Measurements from ENCODE around the gene YIPF5.

DNA sequence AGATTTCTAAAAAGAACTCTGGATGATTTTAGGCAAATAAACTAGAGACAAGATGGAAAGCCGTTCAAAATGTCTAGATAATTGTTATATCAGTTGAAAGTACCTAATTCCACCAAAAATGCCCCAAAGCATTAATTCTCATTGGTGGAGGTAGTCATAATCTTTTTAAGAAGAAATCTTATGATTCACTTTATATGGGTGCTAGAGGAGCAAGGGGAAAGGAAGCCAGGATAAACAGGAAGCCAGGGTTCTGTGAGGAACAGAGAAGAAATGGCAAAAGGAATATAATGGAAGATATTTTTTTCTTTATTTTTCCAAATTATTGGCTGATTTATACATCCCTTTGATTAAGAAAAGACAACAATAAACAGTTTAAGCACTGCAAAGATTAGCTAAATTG is 7.8 kb downstream of the YIPF5 start:
- TF ChIP-seq CTCF (conservative IDR thresholded peaks at IDR 0.05; ENCODE audit: low read depth, low read length) (no peak), POLR2A (IDR thresholded peaks at IDR 0.05; ENCODE audit: low read depth, low read length) (no peak), ELK1 (IDR thresholded peaks at IDR 0.05; ENCODE audit: borderline replicate concordance, low read depth, low read length) (no peak), RFX5 (IDR thresholded peaks at IDR 0.05; ENCODE audit: low read depth, low read length) (no peak), MXI1 (IDR thresholded peaks at IDR 0.05; ENCODE audit: borderline replicate concordance, low read depth, low read length) (no peak), FOS (IDR thresholded peaks at IDR 0.05; ENCODE audit: low read depth, low read length) (no peak), BHLHE40 (IDR thresholded peaks at IDR 0.05; ENCODE audit: low read depth, low read length) (no peak), MAFK (IDR thresholded peaks at IDR 0.05; ENCODE audit: low read depth, low read length) (no peak), CEBPB (IDR thresholded peaks at IDR 0.05; ENCODE audit: low read depth, low read length) (no peak), RAD21 (IDR thresholded peaks at IDR 0.05; ENCODE audit: low read length) (no peak), MAZ (IDR thresholded peaks at IDR 0.05; ENCODE audit: borderline replicate concordance, low read depth, low read length) (no peak), SMC3 (IDR thresholded peaks at IDR 0.05; ENCODE audit: low read depth, low read length) (no peak)
- TF ChIP-seq, protein P1, sequence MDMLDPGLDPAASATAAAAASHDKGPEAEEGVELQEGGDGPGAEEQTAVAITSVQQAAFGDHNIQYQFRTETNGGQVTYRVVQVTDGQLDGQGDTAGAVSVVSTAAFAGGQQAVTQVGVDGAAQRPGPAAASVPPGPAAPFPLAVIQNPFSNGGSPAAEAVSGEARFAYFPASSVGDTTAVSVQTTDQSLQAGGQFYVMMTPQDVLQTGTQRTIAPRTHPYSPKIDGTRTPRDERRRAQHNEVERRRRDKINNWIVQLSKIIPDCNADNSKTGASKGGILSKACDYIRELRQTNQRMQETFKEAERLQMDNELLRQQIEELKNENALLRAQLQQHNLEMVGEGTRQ (IDR thresholded peaks at IDR 0.05; ENCODE audit: low read depth, low read length), result no peak

All from IMR-90 (cell line).